ENCODE data around the gene KRT15. TPM values are rescaled to one million over a fixed set of nuclear protein-coding genes. Genes with fewer than 3 reads are reported as not detected.
A peak's percentile ranks its signal among the peaks of the same experiment; 100 is the strongest.

KRT15 gene
- total RNA-seq, 4 donors from 2014 or later: 0.42 to 4.2 (median 0.78) TPM; not detected in 1

DNA sequence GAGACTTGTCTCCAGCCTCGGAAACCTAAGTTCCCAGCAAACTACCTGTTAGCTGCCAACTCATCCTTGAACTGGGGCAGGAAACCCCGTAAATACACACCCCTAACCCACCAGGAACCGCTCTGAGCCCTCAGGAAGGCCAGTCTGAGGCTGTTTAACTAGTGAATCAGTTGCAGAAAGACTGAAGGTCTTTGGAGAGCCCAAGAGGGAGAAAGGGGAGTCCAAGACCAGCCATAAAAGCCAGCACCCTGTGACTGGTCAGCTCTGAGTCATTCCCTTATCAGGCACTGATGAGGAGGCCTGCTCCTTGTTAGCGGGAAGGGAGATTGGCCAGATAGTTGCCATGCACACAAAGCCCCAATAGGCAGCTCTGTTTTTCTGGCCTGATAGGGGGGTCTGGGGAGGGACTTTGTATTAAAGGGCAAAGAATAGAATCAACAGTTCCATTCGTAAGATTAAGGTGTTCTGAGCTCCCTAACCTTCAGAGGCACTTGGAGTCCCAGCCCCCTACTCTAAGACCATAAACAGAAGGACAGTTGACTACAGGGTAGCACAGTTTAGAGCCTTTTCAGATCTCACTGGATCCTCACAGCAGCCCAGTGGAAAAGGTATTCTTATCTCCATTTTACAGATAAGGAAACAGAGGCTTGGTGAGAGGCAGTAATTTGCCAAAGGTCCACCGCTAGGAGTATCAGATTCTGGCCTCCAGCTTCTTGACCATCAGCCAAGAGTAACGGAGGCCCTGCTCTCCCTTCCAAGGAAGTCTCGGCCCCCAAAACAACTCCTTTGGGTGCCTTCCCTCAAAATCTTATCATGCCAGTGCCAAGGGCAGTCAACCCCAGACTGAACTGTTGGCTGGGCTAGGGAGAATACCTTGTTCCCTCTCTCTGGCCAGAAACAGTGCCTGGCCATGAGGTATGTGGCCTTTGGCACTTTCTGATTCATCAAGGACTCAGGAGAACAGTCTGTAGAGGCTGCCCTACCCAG lies 11.7 kb upstream of the KRT15 start:
- WGBS, 2 donors: 66 to 71% methylated on average over 8 of the region's 8 CpGs
- TF ChIP-seq, protein P1, sequence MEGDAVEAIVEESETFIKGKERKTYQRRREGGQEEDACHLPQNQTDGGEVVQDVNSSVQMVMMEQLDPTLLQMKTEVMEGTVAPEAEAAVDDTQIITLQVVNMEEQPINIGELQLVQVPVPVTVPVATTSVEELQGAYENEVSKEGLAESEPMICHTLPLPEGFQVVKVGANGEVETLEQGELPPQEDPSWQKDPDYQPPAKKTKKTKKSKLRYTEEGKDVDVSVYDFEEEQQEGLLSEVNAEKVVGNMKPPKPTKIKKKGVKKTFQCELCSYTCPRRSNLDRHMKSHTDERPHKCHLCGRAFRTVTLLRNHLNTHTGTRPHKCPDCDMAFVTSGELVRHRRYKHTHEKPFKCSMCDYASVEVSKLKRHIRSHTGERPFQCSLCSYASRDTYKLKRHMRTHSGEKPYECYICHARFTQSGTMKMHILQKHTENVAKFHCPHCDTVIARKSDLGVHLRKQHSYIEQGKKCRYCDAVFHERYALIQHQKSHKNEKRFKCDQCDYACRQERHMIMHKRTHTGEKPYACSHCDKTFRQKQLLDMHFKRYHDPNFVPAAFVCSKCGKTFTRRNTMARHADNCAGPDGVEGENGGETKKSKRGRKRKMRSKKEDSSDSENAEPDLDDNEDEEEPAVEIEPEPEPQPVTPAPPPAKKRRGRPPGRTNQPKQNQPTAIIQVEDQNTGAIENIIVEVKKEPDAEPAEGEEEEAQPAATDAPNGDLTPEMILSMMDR (IDR thresholded peaks at IDR 0.05): no peak
- TF ChIP-seq EP300 (IDR thresholded peaks at IDR 0.05): peak in 1 of 2 donors; percentile 52
- peaks cover 0 to 49% of the 10 kb centered on the region in 2 donors for H3K27me3 ChIP-seq
- no peaks in the 10 kb centered on the region for H3K36me3 ChIP-seq
- peak overlapping the region in 3 of 4 donors; percentile 62 to 74 (median 72) for H3K27ac ChIP-seq
- peaks cover 0 to 47% (median 7%) of the 10 kb centered on the region in 4 donors for H3K4me1 ChIP-seq
- DNase-seq (ENCODE audit: low spot score in 2 of 2): no peak
- H3K4me3 ChIP-seq: no peak overlapping the region
- H3K9me3 ChIP-seq: no peaks in the 10 kb centered on the region

DNA sequence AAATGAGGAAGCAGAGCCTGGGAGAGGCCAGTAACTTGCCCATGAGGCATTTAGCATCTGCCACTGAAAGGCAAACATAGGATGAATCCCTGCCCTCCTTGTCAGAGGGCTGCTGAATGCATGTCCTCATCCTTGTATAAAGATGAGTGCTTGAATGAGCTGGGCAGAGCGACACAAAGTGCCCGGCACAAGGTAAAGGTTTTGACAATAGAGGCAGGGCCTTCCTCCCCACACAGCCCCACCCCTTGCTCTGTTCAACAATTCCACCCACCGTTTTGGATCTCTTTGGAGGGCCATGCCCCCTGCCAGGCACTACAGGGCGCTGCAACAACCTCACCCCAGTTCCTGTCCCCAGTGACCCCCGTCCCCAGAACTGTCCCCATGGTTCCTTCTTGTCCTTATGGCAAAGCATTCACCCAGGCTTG lies 10.8 kb upstream of the KRT15 start:
- no peak overlapping the region for H3K4me3 ChIP-seq

DNA sequence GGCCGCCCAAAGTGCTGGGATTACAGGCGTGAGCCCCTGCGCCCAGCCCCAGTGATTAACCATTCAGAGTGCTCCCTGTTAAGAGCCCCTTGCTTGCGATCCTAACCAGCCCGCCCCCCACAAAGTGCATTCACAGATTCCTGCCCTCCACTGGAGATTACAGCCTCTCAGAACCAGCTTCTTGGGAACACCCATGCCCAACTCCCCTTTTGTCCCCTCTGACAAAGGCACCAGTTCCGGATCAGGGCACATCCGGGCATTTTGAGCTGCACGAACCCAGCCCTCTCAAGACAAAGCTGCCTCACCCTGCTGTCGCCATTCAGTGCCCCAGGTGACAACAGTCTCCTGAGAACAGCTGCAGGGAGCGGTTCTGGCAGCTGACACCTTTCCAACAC lies 10.3 kb upstream of the KRT15 start:
- no peaks in the 10 kb centered on the region for H3K36me3 ChIP-seq
- H3K4me3 ChIP-seq: peak overlapping the region in 1 of 4 donors; percentile 50
- H3K27ac ChIP-seq: peak overlapping the region in 3 of 4 donors; percentile 72 to 80 (median 74)
- TF ChIP-seq POLR2A (IDR thresholded peaks at IDR 0.05): no peak
- H3K4me1 ChIP-seq: peaks cover 0 to 47% (median 7%) of the 10 kb centered on the region in 4 donors
- WGBS, 2 donors: 69 to 86% methylated on average over 10 of the region's 10 CpGs
- no peak for DNase-seq (ENCODE audit: low spot score in 2 of 2)
- no peaks in the 10 kb centered on the region for H3K9me3 ChIP-seq
- H3K27me3 ChIP-seq: peaks cover 0 to 49% of the 10 kb centered on the region in 2 donors

More for the DNA sequence above, 10.8 kb upstream of the KRT15 start:
- Histone ChIP-seq H3K4me1 (peaks cover 0 to 47% (median 7%) of the 10 kb centered on the region in 4 donors), H3K36me3 (no peaks in the 10 kb centered on the region), H3K9me3 (no peaks in the 10 kb centered on the region), H3K27me3 (peaks cover 0 to 49% of the 10 kb centered on the region in 2 donors), H3K27ac (peak overlapping the region in 3 of 4 donors; percentile 62 to 74 (median 72))
- 71 to 78% methylated on average over 5 of the region's 5 CpGs for WGBS, 2 donors
- TF ChIP-seq, protein P1 (IDR thresholded peaks at IDR 0.05): no peak
- no peak for TF ChIP-seq POLR2A (IDR thresholded peaks at IDR 0.05)
- TF ChIP-seq EP300 (IDR thresholded peaks at IDR 0.05): no peak
- no peak for DNase-seq (ENCODE audit: low spot score in 2 of 2)

DNA sequence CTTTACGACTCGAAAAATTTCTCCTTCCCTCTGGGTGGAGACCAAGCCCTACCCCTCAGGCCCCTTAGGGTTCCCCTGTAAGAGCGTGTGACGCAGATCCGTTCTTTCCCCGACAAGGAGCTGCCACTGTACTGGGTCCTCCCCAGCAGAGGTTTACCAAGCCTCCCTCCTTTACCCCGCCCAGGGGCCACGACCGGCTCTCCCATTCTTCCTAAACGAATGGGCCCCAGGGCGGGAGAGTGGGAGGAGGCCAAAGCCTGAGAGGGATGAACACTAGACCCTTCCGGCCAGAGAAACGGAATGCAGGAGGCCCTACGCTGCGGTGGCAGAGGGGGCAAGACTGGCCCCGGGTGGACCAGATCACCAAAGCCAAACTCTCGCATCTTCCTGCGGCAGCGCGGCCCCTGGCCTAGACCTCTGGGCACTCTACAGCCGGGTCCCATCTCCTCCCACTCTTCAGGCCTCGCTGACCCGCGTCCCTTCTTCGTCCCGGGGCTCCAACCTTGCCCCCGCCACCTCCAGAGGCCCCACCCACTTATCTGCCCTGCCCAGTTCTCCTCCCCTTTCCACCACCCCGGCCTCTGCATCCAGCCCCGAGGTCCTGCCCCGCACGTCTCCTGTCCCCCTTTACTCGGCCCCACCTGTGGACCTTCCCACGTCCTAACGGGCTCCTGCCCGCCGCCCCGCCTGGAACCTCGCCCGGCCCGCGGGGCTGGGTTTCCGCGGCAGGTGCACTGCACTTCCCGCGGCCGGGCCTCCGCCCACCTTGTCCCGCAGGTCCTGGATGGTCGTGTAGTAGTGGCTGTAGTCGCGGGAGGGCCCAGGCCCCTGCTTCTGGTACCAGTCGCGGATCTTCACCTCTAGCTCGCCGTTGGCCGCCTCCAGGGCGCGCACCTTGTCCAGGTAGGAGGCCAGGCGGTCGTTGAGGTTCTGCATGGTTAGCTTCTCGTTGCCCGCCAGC lies 8.7 kb upstream of the KRT15 start:
- Histone ChIP-seq H3K27ac (peak overlapping the region; percentile 23 to 80 (median 73)), H3K36me3 (no peaks in the 10 kb centered on the region), H3K27me3 (peaks cover 0 to 49% of the 10 kb centered on the region in 2 donors), H3K9me3 (no peaks in the 10 kb centered on the region), H3K4me3 (peak overlapping the region; percentile 35 to 50 (median 44)), H3K4me1 (peaks cover 0 to 47% (median 7%) of the 10 kb centered on the region in 4 donors)
- WGBS, 2 donors: 16 to 19% methylated on average over 42 to 48 of the region's 62 CpGs
- TF ChIP-seq POLR2A (IDR thresholded peaks at IDR 0.05): no peak
- no peak for DNase-seq (ENCODE audit: low spot score in 2 of 2)

DNA sequence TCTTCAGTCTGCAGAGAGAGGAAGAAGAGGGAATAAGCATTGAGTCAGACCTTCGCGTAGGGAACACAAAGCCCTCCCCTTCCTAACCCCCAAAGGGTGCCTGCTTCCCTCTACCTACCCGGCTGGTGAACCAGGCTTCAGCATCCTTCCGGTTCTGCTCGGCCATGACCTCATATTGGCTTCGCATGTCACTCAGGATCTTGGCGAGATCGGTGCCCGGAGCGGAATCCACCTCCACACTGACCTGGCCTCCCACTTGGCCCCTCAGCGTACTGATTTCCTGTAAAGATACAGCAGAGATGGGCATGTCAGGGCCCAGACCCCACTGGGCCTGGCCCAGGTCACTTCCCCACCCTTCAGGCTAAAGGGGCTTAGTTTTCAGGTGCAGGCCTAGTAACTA lies 5.6 kb upstream of the KRT15 start:
- Histone ChIP-seq H3K27ac (peak overlapping the region in 1 of 4 donors; percentile 26), H3K4me3 (peak overlapping the region in 1 of 4 donors; percentile 50), H3K36me3 (no peaks in the 10 kb centered on the region), H3K27me3 (peaks cover 0 to 30% of the 10 kb centered on the region in 2 donors), H3K4me1 (peaks cover 0 to 32% (median 4%) of the 10 kb centered on the region in 4 donors), H3K9me3 (no peaks in the 10 kb centered on the region)
- TF ChIP-seq EP300 (IDR thresholded peaks at IDR 0.05): no peak
- TF ChIP-seq POLR2A (IDR thresholded peaks at IDR 0.05): no peak
- TF ChIP-seq, protein P1 (IDR thresholded peaks at IDR 0.05): no peak
- 94 to 95% methylated on average over 11 of the region's 11 CpGs for WGBS, 2 donors
- DNase-seq (ENCODE audit: low spot score in 2 of 2): no peak

Measured in tibial nerve (tissue), 4 donors.